Measurements from ENCODE around the gene F13B.
"Not testable (repeated sequence)": the region's sequence is repeated elsewhere in the genome, so short reads cannot be mapped to it uniquely, and the experiment has no call there.

The F13B gene

GRCh38 chr1:197066719-197067456, at the start of gene F13B:
Gene F13B, minus strand, starts transcription at chr1:197067260. Its CDS starts 37 bp downstream, at chr1:197067223.
- DNase-seq: no peak

- no peak for DNase-seq
These were observed 49.1 kb upstream of the F13B start for GRCh38 chr1:197116156-197116555.

- DNase-seq: no peak
These were observed 39.8 kb upstream of the F13B start for GRCh38 chr1:197106869-197107268.

- DNase-seq: no peak
These were observed 36.2 kb upstream of the F13B start for GRCh38 chr1:197103300-197103699.

GRCh38 chr1:197101978-197102377, 34.9 kb upstream of the F13B start:
- DNase-seq: no peak

- DNase-seq: no peak
These were observed 33.6 kb upstream of the F13B start for GRCh38 chr1:197100677-197101076.

GRCh38 chr1:197099444-197099843, 32.4 kb upstream of the F13B start:
- no peak for DNase-seq

GRCh38 chr1:197096971-197097370, 29.9 kb upstream of the F13B start:
- not testable (repeated sequence) for DNase-seq

- no peak for DNase-seq
These were observed 29.1 kb upstream of the F13B start for GRCh38 chr1:197096137-197096536.

- DNase-seq: no peak
These were observed 26.3 kb upstream of the F13B start for GRCh38 chr1:197093226-197093885.

- no peak for DNase-seq
These were observed 25.5 kb upstream of the F13B start for GRCh38 chr1:197092491-197093023.

- no peak for DNase-seq
These were observed 16.4 kb upstream of the F13B start for GRCh38 chr1:197083474-197083873.

GRCh38 chr1:197081117-197081753, 14.2 kb upstream of the F13B start:
- no peak for DNase-seq

GRCh38 chr1:197080323-197080722, 13.3 kb upstream of the F13B start:
- DNase-seq: no peak

- no peak for DNase-seq
These were observed 9.5 kb upstream of the F13B start for GRCh38 chr1:197076585-197076984.

- DNase-seq: no peak
These were observed 6.9 kb upstream of the F13B start for GRCh38 chr1:197073978-197074377.

- DNase-seq: no peak
These were observed 378 bp upstream of the F13B start for GRCh38 chr1:197067457-197067818.

- no peak for DNase-seq
These were observed 783 bp downstream of the F13B start for GRCh38 chr1:197066277-197066676.

GRCh38 chr1:197065559-197065958, 1.5 kb downstream of the F13B start:
- no peak for DNase-seq

- no peak for DNase-seq
These were observed 3.8 kb downstream of the F13B start for GRCh38 chr1:197063212-197063611.

- no peak for DNase-seq
These were observed 4.4 kb downstream of the F13B start for GRCh38 chr1:197062692-197063091.

GRCh38 chr1:197049100-197049499, 18.0 kb downstream of the F13B start:
- DNase-seq: no peak

- no peak for DNase-seq
These were observed 24.3 kb downstream of the F13B start for GRCh38 chr1:197042676-197043341.
